ENCODE measurements around the gene GOLGA3. TPM values are rescaled to one million over a fixed set of nuclear protein-coding genes. Genes with fewer than 3 reads are reported as not detected.

Gene GOLGA3
- total and polyA plus RNA-seq, 2 experiments from 2014 or later = 10.3 to 57.8 TPM

DNA sequence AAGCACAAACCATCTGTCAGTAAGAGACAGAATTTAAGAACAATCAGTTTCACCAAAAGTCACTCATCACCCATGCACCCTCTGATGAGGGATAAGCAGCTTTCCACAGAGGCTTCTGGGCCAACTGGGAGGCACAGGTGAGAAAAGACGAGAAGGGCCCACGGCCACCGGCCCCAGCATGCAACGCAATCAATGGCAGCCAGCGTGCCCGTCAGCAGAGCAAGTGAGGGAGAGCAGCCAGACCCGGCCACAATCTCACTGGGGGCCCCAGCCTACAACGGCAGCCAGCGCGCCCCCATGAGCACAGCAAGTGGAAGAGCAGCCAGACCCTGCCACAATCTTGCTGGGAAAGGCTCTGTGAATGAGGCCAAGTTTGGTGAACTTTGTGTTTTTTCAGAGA lies 80.3 kb downstream of the GOLGA3 start:
- H3K27ac ChIP-seq (ENCODE audit: low read depth) = no peak overlapping the region
- peaks cover 21% of the 10 kb centered on the region for H4K20me1 ChIP-seq (replicated peaks; ENCODE audit: insufficient read depth)
- peak; percentile 16 for DNase-seq (ENCODE audit: low spot score)
- peaks cover 46% of the 10 kb centered on the region for H3K36me3 ChIP-seq (ENCODE audit: insufficient read depth)
- H3K4me1 ChIP-seq (ENCODE audit: insufficient read depth) = no peaks in the 10 kb centered on the region
- peak; percentile 28; the same call in 2 of the 3 replicates for ATAC-seq
- TF ChIP-seq EZH2phosphoT487 (IDR thresholded peaks at IDR 0.05; ENCODE audit: unreplicated experiment) = no peak
- TF ChIP-seq, protein P1, sequence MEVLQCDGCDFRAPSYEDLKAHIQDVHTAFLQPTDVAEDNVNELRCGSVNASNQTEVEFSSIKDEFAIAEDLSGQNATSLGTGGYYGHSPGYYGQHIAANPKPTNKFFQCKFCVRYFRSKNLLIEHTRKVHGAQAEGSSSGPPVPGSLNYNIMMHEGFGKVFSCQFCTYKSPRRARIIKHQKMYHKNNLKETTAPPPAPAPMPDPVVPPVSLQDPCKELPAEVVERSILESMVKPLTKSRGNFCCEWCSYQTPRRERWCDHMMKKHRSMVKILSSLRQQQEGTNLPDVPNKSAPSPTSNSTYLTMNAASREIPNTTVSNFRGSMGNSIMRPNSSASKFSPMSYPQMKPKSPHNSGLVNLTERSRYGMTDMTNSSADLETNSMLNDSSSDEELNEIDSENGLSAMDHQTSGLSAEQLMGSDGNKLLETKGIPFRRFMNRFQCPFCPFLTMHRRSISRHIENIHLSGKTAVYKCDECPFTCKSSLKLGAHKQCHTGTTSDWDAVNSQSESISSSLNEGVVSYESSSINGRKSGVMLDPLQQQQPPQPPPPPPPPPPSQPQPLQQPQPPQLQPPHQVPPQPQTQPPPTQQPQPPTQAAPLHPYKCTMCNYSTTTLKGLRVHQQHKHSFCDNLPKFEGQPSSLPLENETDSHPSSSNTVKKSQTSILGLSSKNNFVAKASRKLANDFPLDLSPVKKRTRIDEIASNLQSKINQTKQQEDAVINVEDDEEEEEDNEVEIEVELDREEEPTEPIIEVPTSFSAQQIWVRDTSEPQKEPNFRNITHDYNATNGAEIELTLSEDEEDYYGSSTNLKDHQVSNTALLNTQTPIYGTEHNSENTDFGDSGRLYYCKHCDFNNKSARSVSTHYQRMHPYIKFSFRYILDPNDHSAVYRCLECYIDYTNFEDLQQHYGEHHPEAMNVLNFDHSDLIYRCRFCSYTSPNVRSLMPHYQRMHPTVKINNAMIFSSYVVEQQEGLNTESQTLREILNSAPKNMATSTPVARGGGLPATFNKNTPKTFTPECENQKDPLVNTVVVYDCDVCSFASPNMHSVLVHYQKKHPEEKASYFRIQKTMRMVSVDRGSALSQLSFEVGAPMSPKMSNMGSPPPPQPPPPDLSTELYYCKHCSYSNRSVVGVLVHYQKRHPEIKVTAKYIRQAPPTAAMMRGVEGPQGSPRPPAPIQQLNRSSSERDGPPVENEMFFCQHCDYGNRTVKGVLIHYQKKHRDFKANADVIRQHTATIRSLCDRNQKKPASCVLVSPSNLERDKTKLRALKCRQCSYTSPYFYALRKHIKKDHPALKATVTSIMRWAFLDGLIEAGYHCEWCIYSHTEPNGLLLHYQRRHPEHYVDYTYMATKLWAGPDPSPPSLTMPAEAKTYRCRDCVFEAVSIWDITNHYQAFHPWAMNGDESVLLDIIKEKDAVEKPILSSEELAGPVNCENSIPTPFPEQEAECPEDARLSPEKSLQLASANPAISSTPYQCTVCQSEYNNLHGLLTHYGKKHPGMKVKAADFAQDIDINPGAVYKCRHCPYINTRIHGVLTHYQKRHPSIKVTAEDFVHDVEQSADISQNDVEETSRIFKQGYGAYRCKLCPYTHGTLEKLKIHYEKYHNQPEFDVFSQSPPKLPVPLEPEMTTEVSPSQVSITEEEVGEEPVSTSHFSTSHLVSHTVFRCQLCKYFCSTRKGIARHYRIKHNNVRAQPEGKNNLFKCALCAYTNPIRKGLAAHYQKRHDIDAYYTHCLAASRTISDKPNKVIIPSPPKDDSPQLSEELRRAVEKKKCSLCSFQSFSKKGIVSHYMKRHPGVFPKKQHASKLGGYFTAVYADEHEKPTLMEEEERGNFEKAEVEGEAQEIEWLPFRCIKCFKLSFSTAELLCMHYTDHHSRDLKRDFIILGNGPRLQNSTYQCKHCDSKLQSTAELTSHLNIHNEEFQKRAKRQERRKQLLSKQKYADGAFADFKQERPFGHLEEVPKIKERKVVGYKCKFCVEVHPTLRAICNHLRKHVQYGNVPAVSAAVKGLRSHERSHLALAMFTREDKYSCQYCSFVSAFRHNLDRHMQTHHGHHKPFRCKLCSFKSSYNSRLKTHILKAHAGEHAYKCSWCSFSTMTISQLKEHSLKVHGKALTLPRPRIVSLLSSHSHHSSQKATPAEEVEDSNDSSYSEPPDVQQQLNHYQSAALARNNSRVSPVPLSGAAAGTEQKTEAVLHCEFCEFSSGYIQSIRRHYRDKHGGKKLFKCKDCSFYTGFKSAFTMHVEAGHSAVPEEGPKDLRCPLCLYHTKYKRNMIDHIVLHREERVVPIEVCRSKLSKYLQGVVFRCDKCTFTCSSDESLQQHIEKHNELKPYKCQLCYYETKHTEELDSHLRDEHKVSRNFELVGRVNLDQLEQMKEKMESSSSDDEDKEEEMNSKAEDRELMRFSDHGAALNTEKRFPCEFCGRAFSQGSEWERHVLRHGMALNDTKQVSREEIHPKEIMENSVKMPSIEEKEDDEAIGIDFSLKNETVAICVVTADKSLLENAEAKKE (CRISPR knock-in tag; IDR thresholded peaks at IDR 0.05) = no peak
- TF ChIP-seq, protein P2, sequence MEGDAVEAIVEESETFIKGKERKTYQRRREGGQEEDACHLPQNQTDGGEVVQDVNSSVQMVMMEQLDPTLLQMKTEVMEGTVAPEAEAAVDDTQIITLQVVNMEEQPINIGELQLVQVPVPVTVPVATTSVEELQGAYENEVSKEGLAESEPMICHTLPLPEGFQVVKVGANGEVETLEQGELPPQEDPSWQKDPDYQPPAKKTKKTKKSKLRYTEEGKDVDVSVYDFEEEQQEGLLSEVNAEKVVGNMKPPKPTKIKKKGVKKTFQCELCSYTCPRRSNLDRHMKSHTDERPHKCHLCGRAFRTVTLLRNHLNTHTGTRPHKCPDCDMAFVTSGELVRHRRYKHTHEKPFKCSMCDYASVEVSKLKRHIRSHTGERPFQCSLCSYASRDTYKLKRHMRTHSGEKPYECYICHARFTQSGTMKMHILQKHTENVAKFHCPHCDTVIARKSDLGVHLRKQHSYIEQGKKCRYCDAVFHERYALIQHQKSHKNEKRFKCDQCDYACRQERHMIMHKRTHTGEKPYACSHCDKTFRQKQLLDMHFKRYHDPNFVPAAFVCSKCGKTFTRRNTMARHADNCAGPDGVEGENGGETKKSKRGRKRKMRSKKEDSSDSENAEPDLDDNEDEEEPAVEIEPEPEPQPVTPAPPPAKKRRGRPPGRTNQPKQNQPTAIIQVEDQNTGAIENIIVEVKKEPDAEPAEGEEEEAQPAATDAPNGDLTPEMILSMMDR (conservative IDR thresholded peaks at IDR 0.05; ENCODE audit: low read depth in 2 of 2) = peak in 1 of 2 experiments; percentile 17; a peak in 1 of 4 replicates
- TF ChIP-seq ZNF114 (CRISPR knock-in tag; IDR thresholded peaks at IDR 0.05) = no peak
- TF ChIP-seq, protein P3, sequence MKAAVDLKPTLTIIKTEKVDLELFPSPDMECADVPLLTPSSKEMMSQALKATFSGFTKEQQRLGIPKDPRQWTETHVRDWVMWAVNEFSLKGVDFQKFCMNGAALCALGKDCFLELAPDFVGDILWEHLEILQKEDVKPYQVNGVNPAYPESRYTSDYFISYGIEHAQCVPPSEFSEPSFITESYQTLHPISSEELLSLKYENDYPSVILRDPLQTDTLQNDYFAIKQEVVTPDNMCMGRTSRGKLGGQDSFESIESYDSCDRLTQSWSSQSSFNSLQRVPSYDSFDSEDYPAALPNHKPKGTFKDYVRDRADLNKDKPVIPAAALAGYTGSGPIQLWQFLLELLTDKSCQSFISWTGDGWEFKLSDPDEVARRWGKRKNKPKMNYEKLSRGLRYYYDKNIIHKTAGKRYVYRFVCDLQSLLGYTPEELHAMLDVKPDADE (IDR thresholded peaks at IDR 0.05) = no peak
- no peak for TF ChIP-seq STAT1 (IDR thresholded peaks at IDR 0.05; ENCODE audit: unreplicated experiment)
- TF ChIP-seq, protein P4, sequence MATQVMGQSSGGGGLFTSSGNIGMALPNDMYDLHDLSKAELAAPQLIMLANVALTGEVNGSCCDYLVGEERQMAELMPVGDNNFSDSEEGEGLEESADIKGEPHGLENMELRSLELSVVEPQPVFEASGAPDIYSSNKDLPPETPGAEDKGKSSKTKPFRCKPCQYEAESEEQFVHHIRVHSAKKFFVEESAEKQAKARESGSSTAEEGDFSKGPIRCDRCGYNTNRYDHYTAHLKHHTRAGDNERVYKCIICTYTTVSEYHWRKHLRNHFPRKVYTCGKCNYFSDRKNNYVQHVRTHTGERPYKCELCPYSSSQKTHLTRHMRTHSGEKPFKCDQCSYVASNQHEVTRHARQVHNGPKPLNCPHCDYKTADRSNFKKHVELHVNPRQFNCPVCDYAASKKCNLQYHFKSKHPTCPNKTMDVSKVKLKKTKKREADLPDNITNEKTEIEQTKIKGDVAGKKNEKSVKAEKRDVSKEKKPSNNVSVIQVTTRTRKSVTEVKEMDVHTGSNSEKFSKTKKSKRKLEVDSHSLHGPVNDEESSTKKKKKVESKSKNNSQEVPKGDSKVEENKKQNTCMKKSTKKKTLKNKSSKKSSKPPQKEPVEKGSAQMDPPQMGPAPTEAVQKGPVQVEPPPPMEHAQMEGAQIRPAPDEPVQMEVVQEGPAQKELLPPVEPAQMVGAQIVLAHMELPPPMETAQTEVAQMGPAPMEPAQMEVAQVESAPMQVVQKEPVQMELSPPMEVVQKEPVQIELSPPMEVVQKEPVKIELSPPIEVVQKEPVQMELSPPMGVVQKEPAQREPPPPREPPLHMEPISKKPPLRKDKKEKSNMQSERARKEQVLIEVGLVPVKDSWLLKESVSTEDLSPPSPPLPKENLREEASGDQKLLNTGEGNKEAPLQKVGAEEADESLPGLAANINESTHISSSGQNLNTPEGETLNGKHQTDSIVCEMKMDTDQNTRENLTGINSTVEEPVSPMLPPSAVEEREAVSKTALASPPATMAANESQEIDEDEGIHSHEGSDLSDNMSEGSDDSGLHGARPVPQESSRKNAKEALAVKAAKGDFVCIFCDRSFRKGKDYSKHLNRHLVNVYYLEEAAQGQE (IDR thresholded peaks at IDR 0.05; ENCODE audit: unreplicated experiment) = no peak
- Mint-ChIP-seq H3K27ac (no peak overlapping the region), H3K4me1 (no peaks in the 10 kb centered on the region), H3K36me3 (ENCODE audit: low read depth) (peaks cover 91% of the 10 kb centered on the region), H3K4me3 (no peak overlapping the region), H3K9me3 (no peaks in the 10 kb centered on the region), H3K27me3 (ENCODE audit: insufficient read depth, low read depth, poor library complexity) (peaks cover 9% of the 10 kb centered on the region)
- H2AFZ ChIP-seq = no peak overlapping the region
- no peak overlapping the region for H3K4me3 ChIP-seq
- H3F3A ChIP-seq (replicated peaks; ENCODE audit: low read depth) = no peaks in the 10 kb centered on the region
- H3K4me2 ChIP-seq = no peak overlapping the region
- H3K9me2 ChIP-seq (ENCODE audit: insufficient read depth) = no peaks in the 10 kb centered on the region
- peaks cover 34% of the 10 kb centered on the region for H3K79me2 ChIP-seq (replicated peaks; ENCODE audit: insufficient read depth)
- H3K27me3 ChIP-seq (ENCODE audit: insufficient read depth) = no peaks in the 10 kb centered on the region

All from GM23338 (cell line).